Esophagus muscularis mucosa (tissue), 4 donors: ENCODE measurements around the gene ZCCHC10. TPM values are rescaled to one million over a fixed set of nuclear protein-coding genes. Genes with fewer than 3 reads are reported as not detected.
"Not testable (repeated sequence)": the region's sequence is repeated elsewhere in the genome, so short reads cannot be mapped to it uniquely, and the experiment has no call there.

Experiments used
- DNase-seq: peaks from one replicate; pipeline ENCODE4 v3.0.0-alpha.2; 2017; ENCODE audit errors: extremely low spot score
- H3K27ac ChIP-seq, 4 donors: fragments of 200-600 bp; sonication (generic); replicated peaks in 1 of 4; 1 replicate in 3 of 4; 2 replicates in 1 of 4; pipeline ENCODE4 v1.5.1; 2016 to 2019; ENCODE audit warnings: mild to moderate bottlenecking in 1 of 4
- H3K27me3 ChIP-seq, 4 donors: fragments of 200-600 bp; sonication (generic); one replicate each; pipeline versions ENCODE4 v1.5.1 to v1.6.0; 2016 to 2019
- H3K36me3 ChIP-seq, 4 donors: fragments of 200-600 bp; sonication (generic); one replicate each; pipeline ENCODE4 v1.5.1; 2016 to 2019
- H3K4me1 ChIP-seq, 4 donors: fragments of 200-600 bp; sonication (generic); one replicate each; pipeline ENCODE4 v1.5.1; 2016 to 2019
- H3K4me3 ChIP-seq, 4 donors: fragments of 200-600 bp; sonication (generic); 1 replicate in 2 of 4; 2 replicates in 2 of 4; pipeline ENCODE4 v1.5.1; 2016 to 2019; ENCODE audit warnings: mild to moderate bottlenecking in 4 of 4, moderate library complexity in 1 of 4
- H3K9me3 ChIP-seq, 4 donors: fragments of 200-600 bp; sonication (generic); 1 replicate in 3 of 4; 2 replicates in 1 of 4; pipeline ENCODE4 v1.5.1; 2016 to 2019
- CTCF ChIP-seq, 3 experiments: fragments of 200-600 bp in 2 of 3; fragments of 450-650 bp in 1 of 3; sonication (generic) in 2 of 3; IDR thresholded peaks; one replicate each; pipeline ENCODE4 v1.5.1; 2017 to 2019; ENCODE audit warnings: antibody characterized with exemption in 3 of 3, mild to moderate bottlenecking in 2 of 3, moderate library complexity in 1 of 3
- EP300 ChIP-seq: sonication (generic); formaldehyde crosslinking; IDR thresholded peaks from one replicate; pipeline ENCODE4 v1.6.1; 2017; ENCODE audit warnings: antibody characterized with exemption
- POLR2A ChIP-seq: fragments of 450-650 bp; IDR thresholded peaks from one replicate; pipeline ENCODE4 v1.6.1; 2017; ENCODE audit warnings: antibody characterized with exemption, moderate library complexity, mild to moderate bottlenecking, low read depth
- POLR2AphosphoS5 ChIP-seq, 2 donors: sonication (generic); formaldehyde crosslinking; IDR thresholded peaks; one replicate each; pipeline ENCODE4 v1.6.1; 2017; ENCODE audit warnings: antibody characterized with exemption in 2 of 2
- WGBS: methylation state at CpG from one replicate; pipeline ENCODE4 v1.1.5; 2018; 5-methylcytosine and 5-hydroxymethylcytosine counted together
- intact Hi-C: fragments of 100-400 bp; cut with DNase I; formaldehyde crosslinking; loops from one replicate; pipeline ENCODE4 v1.15.1; 2023
- total RNA-seq, 4 donors: library from RNA; depleted of rRNA; stranded (reverse); fragments of >200 nt; gene quantifications; one replicate each; pipeline versions ENCODE4 v1.1.0 to v1.2.1, GENCODE V29; 2016

The ZCCHC10 gene
- total RNA-seq, 4 donors from 2014 or later, result 8.6 to 40.8 (median 13.1) TPM

- no peak for DNase-seq
- Histone ChIP-seq H3K4me3 (peak overlapping the region in 1 of 4 donors; percentile 8), H3K27me3 (no peaks in the 10 kb centered on the region), H3K27ac (peak overlapping the region; percentile 95 to 99 (median 98)), H3K9me3 (no peaks in the 10 kb centered on the region), H3K36me3 (no peaks in the 10 kb centered on the region), H3K4me1 (peaks cover 30 to 49% (median 44%) of the 10 kb centered on the region in 4 donors)
- 29% methylated on average over 6 of the region's 6 CpGs for WGBS
- intact Hi-C loops, result no loop called here
- no peak for TF ChIP-seq EP300
- no peak for TF ChIP-seq CTCF (IDR thresholded peaks at IDR 0.05)
- TF ChIP-seq POLR2AphosphoS5 (IDR thresholded peaks at IDR 0.05), result no peak
- TF ChIP-seq POLR2A, result no peak
Observed at GRCh38 chr5:133048993-133049725, 22.8 kb upstream of the ZCCHC10 start.

GRCh38 chr5:133047404-133047803 lies 21.1 kb upstream of the ZCCHC10 start:
- Histone ChIP-seq H3K4me3 (no peak overlapping the region), H3K27me3 (no peaks in the 10 kb centered on the region), H3K4me1 (peaks cover 18 to 33% (median 30%) of the 10 kb centered on the region in 4 donors), H3K36me3 (no peaks in the 10 kb centered on the region), H3K9me3 (no peaks in the 10 kb centered on the region), H3K27ac (no peak overlapping the region)
- 98% methylated on average over 11 of the region's 19 CpGs for WGBS
- TF ChIP-seq POLR2AphosphoS5 (IDR thresholded peaks at IDR 0.05) (no peak), EP300 (no peak), CTCF (IDR thresholded peaks at IDR 0.05) (no peak), POLR2A (no peak)
- intact Hi-C loops, result no loop called here
- no peak for DNase-seq

GRCh38 chr5:133046560-133046959 lies 20.2 kb upstream of the ZCCHC10 start:
- DNase-seq, intact Hi-C loops, H3K9me3 ChIP-seq, H3K4me3 ChIP-seq, H3K36me3 ChIP-seq, H3K27ac ChIP-seq, H3K27me3 ChIP-seq: not testable (repeated sequence)
- peaks cover 18 to 33% (median 30%) of the 10 kb centered on the region in 4 donors for H3K4me1 ChIP-seq
- 85% methylated on average over 8 of the region's 8 CpGs for WGBS

- Histone ChIP-seq H3K27ac (no peak overlapping the region), H3K27me3 (no peaks in the 10 kb centered on the region), H3K9me3 (no peaks in the 10 kb centered on the region), H3K4me3 (no peak overlapping the region), H3K4me1 (no peaks in the 10 kb centered on the region), H3K36me3 (no peaks in the 10 kb centered on the region)
- TF ChIP-seq EP300 (no peak), POLR2A (no peak), CTCF (IDR thresholded peaks at IDR 0.05) (no peak)
- WGBS, result 86% methylated on average over 1 of the region's 1 CpG
- intact Hi-C loops, result no loop called here
- no peak for DNase-seq
Observed at GRCh38 chr5:133041910-133042309, 15.6 kb upstream of the ZCCHC10 start.

GRCh38 chr5:133041157-133041784 lies 14.9 kb upstream of the ZCCHC10 start:
- no peaks in the 10 kb centered on the region for H3K9me3 ChIP-seq
- no peak for TF ChIP-seq POLR2AphosphoS5 (IDR thresholded peaks at IDR 0.05)
- TF ChIP-seq POLR2A, result no peak
- TF ChIP-seq CTCF (IDR thresholded peaks at IDR 0.05), result no peak
- no peak for TF ChIP-seq EP300
- DNase-seq, result no peak
- H3K27ac ChIP-seq, result no peak overlapping the region
- no peaks in the 10 kb centered on the region for H3K36me3 ChIP-seq
- no peaks in the 10 kb centered on the region for H3K4me1 ChIP-seq
- no peak overlapping the region for H3K4me3 ChIP-seq
- intact Hi-C loops, result no loop called here
- H3K27me3 ChIP-seq, result no peaks in the 10 kb centered on the region
- WGBS, result 94% methylated on average over 3 of the region's 3 CpGs

DNA sequence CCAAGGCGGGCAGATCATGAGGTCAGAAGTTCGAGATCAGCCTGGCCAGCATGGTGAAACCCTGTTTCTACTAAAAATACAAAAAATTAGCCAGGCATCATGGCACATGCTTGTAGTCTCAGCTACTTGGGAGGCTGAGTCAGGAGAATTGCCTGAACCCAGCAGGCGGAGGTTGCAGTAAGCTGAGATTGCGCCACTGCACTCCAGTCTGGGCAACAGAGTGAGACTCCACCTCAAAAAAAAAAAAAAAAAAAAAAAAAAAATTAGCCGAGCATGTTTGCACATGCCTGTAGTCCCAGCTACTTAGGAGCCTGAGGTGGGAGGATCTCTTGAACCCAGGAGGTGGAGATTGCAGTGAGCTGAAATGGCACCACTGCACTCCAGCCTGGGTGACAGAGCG lies 10.3 kb upstream of the ZCCHC10 start:
- DNase-seq, H3K9me3 ChIP-seq, H3K4me1 ChIP-seq, H3K27ac ChIP-seq, H3K36me3 ChIP-seq, intact Hi-C loops, H3K4me3 ChIP-seq, H3K27me3 ChIP-seq: not testable (repeated sequence)
- WGBS, result 93% methylated on average over 6 of the region's 6 CpGs
